NB4 (cell line): ENCODE results near the gene FMR1.
A peak's percentile ranks its signal among the peaks of the same experiment; 100 is the strongest.

Experiments used
- DNase-seq: peaks from one replicate; pipeline ENCODE4 v3.0.0; 2010; ENCODE audit warnings: low read depth
- H3K4me3 ChIP-seq: one replicate; pipeline ENCODE4 v1.5.1; 2011; ENCODE audit warnings: mild to moderate bottlenecking, low read depth, low read length, moderate library complexity
- CTCF ChIP-seq: IDR thresholded peaks from one replicate; pipeline ENCODE4 v1.5.1; 2012; ENCODE audit warnings: low read depth, low read length
- MAX ChIP-seq: IDR thresholded peaks from 2 replicates; pipeline ENCODE4 v1.6.1; 2011; ENCODE audit warnings: low read depth, low read length
- MYC ChIP-seq: IDR thresholded peaks from 2 replicates; pipeline ENCODE4 v1.6.1; 2011; ENCODE audit warnings: low read depth, low read length
- POLR2A ChIP-seq: IDR thresholded peaks from 2 replicates; pipeline ENCODE4 v1.6.1; 2011; ENCODE audit warnings: mild to moderate bottlenecking; ENCODE audit not compliant: insufficient read length; ENCODE audit errors: extremely low read depth

Gene FMR1

DNA sequence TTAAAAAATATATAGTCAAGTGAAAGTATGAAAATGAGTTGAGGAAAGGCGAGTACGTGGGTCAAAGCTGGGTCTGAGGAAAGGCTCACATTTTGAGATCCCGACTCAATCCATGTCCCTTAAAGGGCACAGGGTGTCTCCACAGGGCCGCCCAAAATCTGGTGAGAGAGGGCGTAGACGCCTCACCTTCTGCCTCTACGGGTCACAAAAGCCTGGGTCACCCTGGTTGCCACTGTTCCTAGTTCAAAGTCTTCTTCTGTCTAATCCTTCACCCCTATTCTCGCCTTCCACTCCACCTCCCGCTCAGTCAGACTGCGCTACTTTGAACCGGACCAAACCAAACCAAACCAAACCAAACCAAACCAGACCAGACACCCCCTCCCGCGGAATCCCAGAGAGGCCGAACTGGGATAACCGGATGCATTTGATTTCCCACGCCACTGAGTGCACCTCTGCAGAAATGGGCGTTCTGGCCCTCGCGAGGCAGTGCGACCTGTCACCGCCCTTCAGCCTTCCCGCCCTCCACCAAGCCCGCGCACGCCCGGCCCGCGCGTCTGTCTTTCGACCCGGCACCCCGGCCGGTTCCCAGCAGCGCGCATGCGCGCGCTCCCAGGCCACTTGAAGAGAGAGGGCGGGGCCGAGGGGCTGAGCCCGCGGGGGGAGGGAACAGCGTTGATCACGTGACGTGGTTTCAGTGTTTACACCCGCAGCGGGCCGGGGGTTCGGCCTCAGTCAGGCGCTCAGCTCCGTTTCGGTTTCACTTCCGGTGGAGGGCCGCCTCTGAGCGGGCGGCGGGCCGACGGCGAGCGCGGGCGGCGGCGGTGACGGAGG lies at the start of gene FMR1:
FMR1 (plus strand) TSS at position 728 of the 831 bp plus-strand sequence. CDS start 261 bp downstream, outside the sequence.
- H3K4me3 ChIP-seq: peak within 1 kb of the TSS; percentile 82
- peak; percentile 92 for DNase-seq
- no peak for TF ChIP-seq MYC
- peak; percentile 67 for TF ChIP-seq MAX
- peak; percentile 29 for TF ChIP-seq POLR2A

DNA sequence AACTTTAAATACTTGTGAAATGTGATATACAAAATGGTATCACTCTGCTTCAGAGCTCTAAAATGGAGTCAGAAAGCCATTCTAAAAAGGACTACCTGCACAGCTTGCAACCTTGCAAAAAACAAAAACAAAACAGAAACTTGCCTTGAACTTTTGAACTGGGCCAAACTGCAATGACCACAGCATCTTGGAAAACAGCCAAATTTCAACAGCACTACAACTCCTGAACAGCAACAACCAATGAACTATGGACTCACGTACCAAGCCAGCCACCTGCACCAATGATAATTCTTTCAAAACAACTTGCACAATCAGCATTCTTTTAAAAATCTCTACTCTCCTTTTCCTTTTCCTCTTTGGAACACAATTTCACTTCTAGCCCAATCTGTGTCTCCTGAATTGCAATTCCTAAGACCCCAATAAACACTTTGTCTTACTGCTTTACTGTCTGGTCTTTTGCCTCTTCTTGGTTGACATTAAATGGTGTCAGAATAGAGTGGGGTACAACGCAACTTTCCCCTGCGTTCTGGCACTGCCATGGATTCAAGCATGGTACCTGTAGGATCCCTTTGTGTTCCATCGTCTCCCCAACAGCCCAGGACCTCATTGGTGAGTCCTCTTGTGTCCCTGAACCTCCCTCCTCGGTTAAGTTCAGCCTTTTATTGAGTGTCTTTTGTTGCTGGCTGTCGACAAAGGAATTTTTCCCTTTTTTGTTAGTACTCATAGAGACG lies 35.7 kb upstream of the FMR1 start:
- no peak overlapping the region for H3K4me3 ChIP-seq
- DNase-seq: peak; percentile 1
- no peak for TF ChIP-seq CTCF
- no peak for TF ChIP-seq MYC
- no peak for TF ChIP-seq MAX
- no peak for TF ChIP-seq POLR2A

DNA sequence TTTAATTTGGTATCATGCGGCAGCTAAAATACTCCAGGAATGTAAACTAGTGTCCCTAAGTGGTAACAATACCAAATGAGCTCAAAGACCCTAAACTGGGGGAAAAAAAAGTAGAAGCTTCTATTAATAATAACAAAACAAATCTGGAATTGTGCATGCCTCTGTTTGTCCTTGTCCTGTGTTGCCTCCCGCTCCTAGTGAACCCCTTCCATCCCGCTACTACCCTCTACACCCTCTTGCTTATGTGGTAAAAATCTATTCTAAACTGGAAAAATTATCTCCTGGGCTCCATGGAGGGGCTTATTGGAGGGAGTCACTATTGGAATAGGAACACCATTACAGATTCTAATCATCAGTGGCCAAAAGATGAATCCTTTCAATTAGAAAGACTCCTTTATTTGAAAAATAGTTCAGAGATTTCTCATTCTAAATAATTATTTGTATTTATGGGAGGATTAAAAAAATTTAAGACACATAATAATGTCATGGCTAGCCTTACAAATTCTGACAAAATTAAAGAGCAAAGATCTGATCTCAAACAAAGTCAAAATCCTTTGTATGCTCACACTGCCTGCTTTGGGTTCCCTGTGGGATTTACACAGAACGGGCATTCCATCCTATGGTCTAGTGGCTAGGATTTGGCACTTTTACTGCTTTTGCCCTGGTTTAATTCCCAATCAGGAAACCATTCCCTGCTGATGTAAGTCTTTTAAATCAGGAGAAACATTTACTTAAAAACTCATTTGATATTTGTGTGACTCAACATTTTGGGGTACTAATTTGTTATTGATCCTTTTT lies 34.7 kb upstream of the FMR1 start:
- no peak overlapping the region for H3K4me3 ChIP-seq
- DNase-seq: no peak
- TF ChIP-seq CTCF: no peak
- TF ChIP-seq MAX: no peak
- TF ChIP-seq POLR2A: no peak
- TF ChIP-seq MYC: no peak

DNA sequence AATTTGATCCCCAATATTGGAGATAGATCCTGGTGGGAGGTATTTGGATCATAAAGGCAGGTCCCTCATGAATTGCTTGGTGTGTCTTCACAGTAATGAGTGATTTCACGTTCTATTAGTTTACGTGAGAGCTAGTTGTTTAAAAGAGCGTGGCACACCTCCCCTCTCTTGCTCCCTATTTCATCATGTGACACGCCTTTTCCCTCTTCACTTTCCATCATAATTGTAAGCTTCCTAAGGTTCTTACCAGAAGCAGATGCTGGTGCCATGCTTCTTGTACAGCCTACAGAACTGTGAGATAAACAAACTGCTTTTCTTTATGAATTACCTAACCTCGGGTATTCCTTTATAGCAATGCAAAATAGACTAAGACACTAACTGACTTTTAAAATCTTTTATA lies 34.0 kb upstream of the FMR1 start:
- no peak for TF ChIP-seq MYC
- no peak for TF ChIP-seq CTCF
- TF ChIP-seq MAX: no peak
- TF ChIP-seq POLR2A: no peak
- no peak for DNase-seq
- no peak overlapping the region for H3K4me3 ChIP-seq

DNA sequence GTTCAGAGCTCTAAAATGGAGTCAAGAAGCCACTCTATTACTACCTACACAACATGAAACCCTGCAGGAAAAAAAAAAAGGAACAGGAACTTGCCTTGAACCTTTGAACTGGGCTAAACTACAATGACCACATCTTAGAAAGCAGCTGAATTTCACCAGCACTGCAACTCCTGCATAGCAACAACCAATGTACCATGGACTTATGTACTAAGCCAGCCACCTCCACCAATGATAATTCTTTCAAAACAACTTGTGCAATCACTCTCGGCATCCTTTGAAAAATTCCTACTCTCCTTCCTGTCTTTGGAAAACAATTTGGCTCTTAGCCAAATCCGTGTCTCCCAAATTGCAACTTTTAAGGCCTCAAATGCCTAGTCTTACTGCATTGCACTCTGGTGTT lies 26.8 kb upstream of the FMR1 start:
- peak; percentile 8 for DNase-seq
- no peak for TF ChIP-seq POLR2A
- TF ChIP-seq MYC: no peak
- TF ChIP-seq MAX: no peak
- TF ChIP-seq CTCF: no peak
- H3K4me3 ChIP-seq: no peak overlapping the region
